ENCODE measurements around the gene ANKS1A.

DNA sequence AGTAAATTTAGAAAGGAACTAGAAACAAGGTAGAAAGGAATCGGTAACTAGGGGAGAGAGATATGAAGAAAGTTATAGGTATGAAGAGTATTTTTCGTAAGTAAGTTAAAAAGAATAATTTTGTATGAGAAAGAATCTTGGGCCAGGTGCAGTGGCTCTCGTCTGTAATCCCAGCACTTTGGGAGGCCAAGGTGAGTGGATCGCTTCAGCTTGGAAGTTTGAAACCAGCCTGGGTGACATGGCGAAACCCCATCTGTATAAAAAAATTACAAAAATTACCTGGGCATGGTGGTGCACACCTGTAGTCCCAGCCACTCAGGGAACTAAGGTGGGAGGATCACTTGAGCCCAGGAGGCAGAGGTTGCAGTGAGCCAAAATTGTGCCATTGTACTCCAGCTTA is 210.1 kb downstream of the ANKS1A start:
- no peak for TF ChIP-seq GATA2 (IDR thresholded peaks at IDR 0.05; ENCODE audit: low read depth, low read length)
- no peak for TF ChIP-seq GATA3 (IDR thresholded peaks at IDR 0.05; ENCODE audit: low read depth, low read length)
